Measurements from ENCODE around the gene YIPF3. TPM values are rescaled to one million over a fixed set of nuclear protein-coding genes. Genes with fewer than 3 reads are reported as not detected.

Gene YIPF3
- total and polyA plus RNA-seq, 9 of the 15 experiments (the other 6 are each of a cell fraction or from before 2014, with no cell fraction given): 27.5 to 75.3 (median 57.6) TPM

GRCh38 chr6:43541774-43542471, 25.2 kb upstream of the YIPF3 start:
- Histone ChIP-seq H3K9me3 (replicated peaks; ENCODE audit: control insufficient read depth, insufficient read depth, low read depth, low read length) (no peaks in the 10 kb centered on the region), H3K4me2 (ENCODE audit: insufficient read depth, low read length) (no peak overlapping the region), H3K27ac (ENCODE audit: extremely low read depth, low read depth, low read length) (no peak overlapping the region), H3K9me1 (ENCODE audit: control insufficient read depth, insufficient read depth, low read length) (no peaks in the 10 kb centered on the region), H3K36me3 (ENCODE audit: control insufficient read depth, insufficient read depth, low read length) (peaks cover 92% of the 10 kb centered on the region), H2AFZ (ENCODE audit: low read depth, low read length) (no peak overlapping the region), H3K9ac (ENCODE audit: insufficient read depth in 1 of 2, low read depth in 2 of 2, low read length in 2 of 2) (no peak overlapping the region), H3K79me2 (ENCODE audit: control insufficient read depth, insufficient read depth, low read length) (0 out of 3 replicates have a peak, but pooled peaks cover 2% of the 10 kb centered on the region), H3K4me1 (replicated peaks in 1 of 2; ENCODE audit: control insufficient read depth in 2 of 2, insufficient read depth in 2 of 2, low read length in 2 of 2) (no peaks in the 10 kb centered on the region), H4K20me1 (replicated peaks; ENCODE audit: control insufficient read depth, insufficient read depth, low read length) (no peaks in the 10 kb centered on the region), H3K27me3 (ENCODE audit: control insufficient read depth in 2 of 2, insufficient read depth in 2 of 2, low read length in 2 of 2) (no peaks in the 10 kb centered on the region), H3K4me3 (no peak overlapping the region)
- intact Hi-C loops (cut with micrococcal nuclease): no loop called here
- ChIA-PET POLR2A (interaction anchor here (0.8 to 3.9 kb wide), 5 partner anchors 9 to 523 kb away, joined by 3 to 14 read pairs (median 4); partner anchors contain the start of gene LRRC73), CTCF (ENCODE audit: low intra/inter-chr PET ratio) (no interaction called here)
- BruUV-seq (replicated peaks): no TSS peak
- FAIRE-seq (no peak), ATAC-seq (no peak), DNase-seq (ENCODE audit: extremely low read depth in 1 of 4, low spot score in 3 of 4) (no peak)
- WGBS (ENCODE audit: insufficient coverage, low coverage, missing lambda C conversion rate): 96% methylated on average over 8 of the region's 8 CpGs
- TF ChIP-seq, protein P1, sequence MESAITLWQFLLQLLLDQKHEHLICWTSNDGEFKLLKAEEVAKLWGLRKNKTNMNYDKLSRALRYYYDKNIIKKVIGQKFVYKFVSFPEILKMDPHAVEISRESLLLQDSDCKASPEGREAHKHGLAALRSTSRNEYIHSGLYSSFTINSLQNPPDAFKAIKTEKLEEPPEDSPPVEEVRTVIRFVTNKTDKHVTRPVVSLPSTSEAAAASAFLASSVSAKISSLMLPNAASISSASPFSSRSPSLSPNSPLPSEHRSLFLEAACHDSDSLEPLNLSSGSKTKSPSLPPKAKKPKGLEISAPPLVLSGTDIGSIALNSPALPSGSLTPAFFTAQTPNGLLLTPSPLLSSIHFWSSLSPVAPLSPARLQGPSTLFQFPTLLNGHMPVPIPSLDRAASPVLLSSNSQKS (CRISPR knock-in tag; IDR thresholded peaks at IDR 0.05): no peak
- TF ChIP-seq ZZZ3 (IDR thresholded peaks at IDR 0.05) (0 out of 2 replicates have a peak, but pooled peaks have one; percentile 8), THAP12 (CRISPR knock-in tag; IDR thresholded peaks at IDR 0.05) (no peak)
- in situ Hi-C loops (cut with MboI): no loop called here
